Activated CD4-positive, alpha-beta T cell treated with anti-CD3 and anti-CD28 coated beads for 4 hours (primary cell): ENCODE results near the gene PCGF6.
A peak's percentile ranks its signal among the peaks of the same experiment; 100 is the strongest.
"Not testable (repeated sequence)": the region's sequence is repeated elsewhere in the genome, so short reads cannot be mapped to it uniquely, and the experiment has no call there.

ENCODE experiments used
- DNase-seq, 2 donors: peaks; one replicate each; pipeline ENCODE4 v3.0.0-alpha.2; 2020

PCGF6 gene, protein sequence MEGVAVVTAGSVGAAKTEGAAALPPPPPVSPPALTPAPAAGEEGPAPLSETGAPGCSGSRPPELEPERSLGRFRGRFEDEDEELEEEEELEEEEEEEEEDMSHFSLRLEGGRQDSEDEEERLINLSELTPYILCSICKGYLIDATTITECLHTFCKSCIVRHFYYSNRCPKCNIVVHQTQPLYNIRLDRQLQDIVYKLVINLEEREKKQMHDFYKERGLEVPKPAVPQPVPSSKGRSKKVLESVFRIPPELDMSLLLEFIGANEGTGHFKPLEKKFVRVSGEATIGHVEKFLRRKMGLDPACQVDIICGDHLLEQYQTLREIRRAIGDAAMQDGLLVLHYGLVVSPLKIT

DNA sequence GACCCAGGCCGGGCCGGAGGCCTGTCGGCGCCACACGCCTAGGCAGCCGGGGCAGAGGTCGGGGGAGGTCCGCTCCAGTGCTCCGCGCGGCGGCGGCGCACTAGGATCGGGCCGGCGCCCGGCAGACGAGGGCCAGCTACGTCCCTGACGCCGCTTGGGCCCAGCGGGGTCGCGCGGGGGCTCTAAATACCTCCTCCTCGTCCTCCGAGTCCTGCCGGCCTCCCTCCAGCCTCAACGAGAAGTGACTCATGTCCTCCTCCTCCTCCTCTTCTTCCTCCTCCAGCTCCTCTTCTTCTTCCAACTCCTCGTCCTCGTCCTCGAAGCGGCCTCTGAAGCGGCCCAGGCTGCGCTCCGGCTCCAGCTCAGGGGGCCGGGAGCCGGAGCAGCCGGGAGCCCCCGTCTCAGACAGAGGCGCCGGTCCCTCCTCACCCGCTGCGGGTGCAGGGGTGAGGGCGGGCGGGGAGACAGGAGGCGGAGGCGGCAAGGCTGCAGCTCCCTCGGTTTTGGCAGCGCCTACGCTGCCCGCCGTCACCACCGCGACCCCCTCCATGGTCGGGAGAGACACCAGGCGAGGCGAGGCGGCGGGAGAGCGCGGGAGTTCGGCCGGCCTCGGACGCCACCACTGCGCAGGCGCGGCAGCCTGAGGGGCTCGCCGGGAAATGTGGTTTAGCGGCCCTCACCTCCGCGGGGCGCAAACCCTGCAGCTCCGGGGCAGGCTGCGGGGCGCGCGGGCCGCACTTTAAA is at the start of gene PCGF6:
Gene PCGF6 (minus strand): TSS at position 624 of the 744 bp plus-strand sequence. CDS start 74 bp downstream, at position 550.
- DNase-seq = peak; percentile 60 to 64

DNA sequence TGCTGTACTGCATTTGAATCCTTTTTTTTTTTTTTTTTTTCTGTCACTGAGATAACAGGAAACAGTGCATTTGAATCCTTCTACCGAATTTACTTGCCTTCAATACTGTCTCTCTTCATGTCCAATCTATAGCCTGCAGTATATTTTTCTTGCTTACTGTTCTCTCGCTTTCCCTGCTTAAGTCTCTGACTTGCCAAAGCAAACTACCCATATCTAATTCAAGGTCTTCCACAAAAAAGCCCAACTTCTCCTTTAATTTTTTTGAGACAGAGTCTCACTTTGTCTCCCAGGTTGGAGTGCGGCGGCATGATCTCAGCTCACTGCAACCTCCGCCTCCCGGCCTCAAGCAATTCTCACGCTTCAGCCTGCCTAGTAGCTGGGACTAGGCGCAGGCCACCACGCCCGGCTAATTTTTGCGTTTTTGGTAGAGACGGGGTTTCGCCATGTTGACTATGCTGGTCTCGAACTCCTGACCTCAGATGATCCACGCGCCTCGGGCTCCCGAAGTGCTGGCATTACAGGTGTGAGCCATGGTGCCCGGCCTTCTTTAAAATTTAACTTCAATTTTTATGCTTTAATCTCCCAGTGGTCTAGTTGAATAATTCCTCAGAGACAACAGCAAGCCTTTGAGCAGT is 46.4 kb upstream of the PCGF6 start:
- no peak for DNase-seq

DNA sequence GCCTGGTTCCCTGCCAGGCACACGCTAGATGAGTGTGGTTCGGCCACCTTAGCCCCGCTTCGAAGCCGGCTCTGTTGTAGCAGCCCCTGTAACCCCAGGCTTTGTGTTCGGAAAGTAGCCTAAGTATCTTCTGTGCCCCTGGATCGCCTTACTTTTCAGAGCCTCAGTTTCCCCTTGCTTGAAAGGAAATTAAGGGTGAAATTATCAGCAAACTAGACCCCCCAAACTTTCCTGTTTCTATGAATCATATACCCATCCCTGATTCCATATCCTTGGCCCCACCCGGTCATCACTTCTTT is 45.8 kb upstream of the PCGF6 start:
- DNase-seq = no peak

DNA sequence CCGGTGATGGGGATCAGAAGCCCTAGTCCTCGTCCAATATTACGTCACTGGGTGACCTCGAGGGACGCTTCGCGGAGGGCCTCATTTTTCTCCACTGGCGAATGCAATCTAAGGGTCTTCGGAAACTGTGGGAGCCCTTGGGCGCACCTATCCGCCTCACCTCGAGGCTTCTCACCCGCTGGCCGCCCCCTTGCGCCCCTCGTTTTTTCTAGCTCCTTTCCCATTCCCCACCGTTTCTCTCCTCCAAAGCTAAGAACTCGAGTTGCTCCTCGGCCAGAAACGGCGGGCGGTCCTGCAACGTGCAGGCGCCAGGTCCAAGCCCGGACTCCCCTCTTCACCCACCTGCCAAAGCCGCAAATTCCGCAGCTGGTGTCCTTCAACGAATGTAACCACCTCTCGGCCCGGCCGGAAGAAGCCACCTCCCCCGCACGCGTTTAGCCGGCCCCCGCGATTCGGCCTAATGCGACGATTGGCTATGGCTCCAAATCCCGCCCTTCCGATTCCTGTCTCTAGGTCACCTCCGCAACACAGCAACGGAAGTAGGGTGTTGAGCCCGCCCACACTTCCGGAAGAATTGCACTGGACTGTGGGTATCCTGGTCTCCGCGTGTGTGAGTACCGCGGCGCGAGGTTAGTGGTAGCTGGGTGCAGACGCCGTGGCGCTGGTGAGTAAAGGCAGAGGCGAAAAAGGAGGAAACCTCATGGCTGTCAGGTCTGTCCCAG is 45.3 kb upstream of the PCGF6 start, which contains the start of the genes ATP5MK and PDCD11:
Gene ATP5MK (minus strand): TSS at position 409 of the 722 bp plus-strand sequence. CDS start 4,018 bp downstream, outside the sequence.
Gene PDCD11 (plus strand): TSS at position 560 of the 722 bp plus-strand sequence. CDS start 1,801 bp downstream, outside the sequence.
- peak; percentile 93 to 94 for DNase-seq

DNA sequence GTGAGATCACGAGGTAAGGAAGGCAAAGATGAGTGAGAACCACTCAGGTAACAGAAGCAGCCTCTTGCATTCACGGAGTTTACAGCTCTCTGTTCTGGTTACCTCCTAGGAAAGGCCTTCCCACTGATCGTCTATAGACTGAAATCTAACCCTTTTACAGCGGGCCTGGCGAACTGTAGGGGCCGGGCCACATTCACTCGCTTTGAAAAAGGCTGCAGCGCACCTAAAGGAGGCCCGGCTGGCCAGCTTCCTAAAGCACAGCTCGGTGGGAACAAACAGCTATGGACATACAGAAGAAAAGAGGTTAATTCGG is 44.8 kb upstream of the PCGF6 start:
- no peak for DNase-seq

DNA sequence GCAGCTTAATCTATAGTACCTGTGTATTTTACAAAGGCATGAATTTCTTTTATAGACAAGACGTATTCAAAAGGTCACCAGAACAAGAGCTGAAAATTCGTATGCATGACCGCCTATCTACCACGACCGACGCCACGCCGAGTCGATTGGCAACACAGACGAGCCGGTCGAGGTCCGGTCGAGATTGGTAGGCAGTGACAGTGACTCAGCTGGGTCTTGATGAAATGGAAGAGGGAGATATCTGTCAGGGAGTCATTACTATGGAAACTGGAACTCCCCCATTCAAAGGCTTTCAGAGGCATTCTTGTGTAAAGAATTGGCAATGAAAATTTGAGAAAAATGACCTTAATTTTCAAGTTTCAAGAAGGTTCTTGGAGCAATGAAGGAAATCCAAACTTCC is 43.2 kb upstream of the PCGF6 start:
- no peak for DNase-seq

DNA sequence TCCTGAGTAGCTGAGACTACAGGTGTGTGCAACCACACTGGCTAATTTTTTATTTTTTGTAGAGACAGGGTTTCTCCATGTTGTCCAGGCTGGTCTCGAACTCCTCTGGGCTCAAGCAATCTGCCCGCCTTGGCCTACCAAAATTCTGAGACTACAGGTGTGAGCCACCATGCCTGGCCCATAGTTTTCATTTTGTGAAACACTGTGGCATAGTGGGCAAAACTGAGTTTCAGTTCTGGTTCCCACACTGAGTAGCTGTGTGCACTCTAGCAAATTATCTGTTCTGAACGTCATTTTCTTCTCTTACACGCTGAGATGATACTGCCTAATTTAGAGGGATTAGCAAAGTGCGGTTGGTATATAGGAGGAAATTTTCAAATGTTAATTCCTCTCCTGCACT is 31.8 kb upstream of the PCGF6 start:
- no peak for DNase-seq

DNA sequence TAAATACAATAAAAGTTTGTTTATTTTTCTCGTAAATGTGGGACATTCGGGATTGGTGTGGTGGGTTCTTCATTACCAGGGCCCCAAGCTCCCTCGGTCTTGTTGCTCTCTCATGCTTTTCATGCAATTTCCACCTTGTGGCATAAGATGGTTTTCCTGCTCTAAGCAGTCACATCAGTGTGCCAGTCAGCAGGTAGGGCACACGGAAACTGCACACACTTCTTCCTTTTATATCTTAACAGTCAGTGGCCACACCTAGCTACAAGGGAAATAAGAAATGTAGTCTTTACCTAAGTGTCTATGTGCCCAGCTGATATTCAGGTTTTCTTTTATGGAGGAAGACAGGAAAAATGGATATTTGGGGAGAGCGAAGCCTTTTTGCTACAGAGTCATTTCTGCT is 23.3 kb upstream of the PCGF6 start:
- DNase-seq = no peak

DNA sequence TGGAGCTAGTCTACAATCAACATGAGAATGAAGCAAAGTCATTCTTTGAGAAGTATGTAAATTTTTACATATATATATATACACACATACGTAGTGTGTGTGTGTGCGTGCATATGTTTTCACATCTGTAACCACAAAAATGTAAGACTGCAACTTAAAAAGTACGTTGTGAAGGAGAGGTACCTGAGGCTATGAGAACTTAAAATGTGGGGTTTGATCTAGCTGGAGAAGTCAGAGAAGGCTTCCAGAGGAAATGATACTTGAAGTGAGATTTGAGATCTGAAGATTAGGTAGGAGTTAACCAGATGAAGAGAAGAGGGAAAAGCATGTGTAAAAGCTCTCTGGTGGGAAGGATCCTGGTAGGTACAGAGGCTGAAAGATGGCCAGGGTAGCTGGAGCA is 22.6 kb upstream of the PCGF6 start:
- DNase-seq = no peak

DNA sequence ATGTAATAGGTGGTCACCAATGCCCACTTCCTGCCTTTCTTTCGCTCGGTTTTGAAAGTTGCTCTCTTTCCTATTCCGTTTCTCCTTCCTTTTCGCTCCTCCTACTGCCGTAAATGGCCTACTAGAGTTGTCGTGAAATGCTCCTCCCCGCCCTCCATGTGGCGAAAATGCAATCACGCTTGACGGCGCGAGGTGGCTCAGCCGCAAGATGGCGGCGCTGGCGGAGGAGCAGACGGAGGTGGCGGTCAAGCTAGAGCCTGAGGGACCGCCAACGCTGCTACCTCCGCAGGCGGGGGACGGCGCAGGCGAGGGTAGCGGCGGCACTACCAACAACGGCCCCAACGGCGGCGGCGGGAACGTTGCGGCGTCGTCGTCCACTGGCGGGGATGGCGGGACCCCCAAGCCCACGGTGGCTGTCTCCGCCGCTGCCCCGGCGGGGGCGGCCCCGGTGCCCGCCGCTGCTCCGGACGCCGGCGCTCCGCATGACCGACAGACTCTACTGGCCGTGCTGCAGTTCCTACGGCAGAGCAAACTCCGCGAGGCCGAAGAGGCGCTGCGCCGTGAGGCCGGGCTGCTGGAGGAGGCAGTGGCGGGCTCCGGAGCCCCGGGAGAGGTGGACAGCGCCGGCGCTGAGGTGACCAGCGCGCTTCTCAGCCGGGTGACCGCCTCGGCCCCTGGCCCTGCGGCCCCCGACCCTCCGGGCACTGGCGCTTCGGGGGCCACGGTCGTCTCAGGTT is 17.0 kb upstream of the PCGF6 start, which contains the start of gene TAF5:
Gene TAF5 (plus strand): TSS at position 195 of the 737 bp plus-strand sequence. CDS start 14 bp downstream, at position 209.
- DNase-seq = peak; percentile 86 to 89

DNA sequence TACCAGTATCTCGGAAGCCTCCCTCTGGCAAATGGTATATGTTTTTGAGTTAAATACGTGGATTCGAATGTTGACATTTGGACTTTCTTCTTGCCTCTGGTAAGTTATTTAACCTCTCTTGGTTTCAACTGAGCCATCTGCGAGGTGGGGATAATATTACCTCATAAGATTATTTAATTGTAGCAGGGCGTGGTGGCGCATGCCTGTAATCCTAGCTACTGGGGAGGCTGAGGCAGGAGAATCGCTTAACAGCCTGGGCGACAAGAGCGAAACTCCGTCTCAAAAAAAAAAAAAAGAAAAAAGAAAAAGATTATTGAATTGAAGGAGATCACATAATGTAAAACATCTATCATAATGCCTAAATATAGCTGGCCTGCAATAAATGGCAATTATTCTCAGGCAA is 16.4 kb upstream of the PCGF6 start:
- no peak for DNase-seq

DNA sequence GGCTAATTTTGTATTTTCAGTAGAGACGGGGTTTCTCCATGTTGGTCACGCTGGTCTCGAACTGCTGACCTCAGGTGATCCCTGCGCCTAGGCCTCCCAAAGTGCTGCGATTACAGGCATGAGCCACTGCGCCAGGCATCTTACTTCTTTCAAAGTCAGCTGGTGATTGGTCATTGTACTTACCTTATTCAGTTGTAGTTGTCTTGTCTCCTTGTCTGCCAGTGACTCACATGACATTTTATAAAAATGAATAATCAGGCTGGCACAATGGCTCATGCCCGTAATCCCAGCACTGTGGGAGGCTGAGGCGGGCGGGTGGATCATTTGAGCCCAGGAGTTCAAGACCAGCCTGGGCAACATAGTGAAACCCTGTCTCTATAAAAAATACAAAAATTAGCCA is 9.9 kb upstream of the PCGF6 start:
- not testable (repeated sequence) for DNase-seq

DNA sequence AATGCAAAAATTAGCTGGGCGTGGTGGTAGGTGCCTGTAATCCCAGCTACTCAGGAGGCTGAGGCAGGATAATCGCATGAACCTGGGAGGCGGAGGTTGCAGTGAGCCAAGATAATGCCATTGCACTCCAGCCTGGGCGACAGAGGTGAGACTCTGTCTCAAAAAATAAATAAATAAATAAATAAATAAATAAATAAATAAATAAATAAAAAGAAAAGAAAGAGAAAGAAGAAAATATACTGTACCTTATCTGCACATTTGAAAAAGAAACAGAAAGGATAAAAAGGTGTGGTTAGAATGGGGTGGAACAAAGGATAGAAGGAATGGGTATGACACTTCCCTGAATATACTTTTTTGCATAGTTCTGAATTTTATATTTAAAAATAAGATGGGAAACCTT is 8.6 kb upstream of the PCGF6 start:
- DNase-seq = not testable (repeated sequence)

DNA sequence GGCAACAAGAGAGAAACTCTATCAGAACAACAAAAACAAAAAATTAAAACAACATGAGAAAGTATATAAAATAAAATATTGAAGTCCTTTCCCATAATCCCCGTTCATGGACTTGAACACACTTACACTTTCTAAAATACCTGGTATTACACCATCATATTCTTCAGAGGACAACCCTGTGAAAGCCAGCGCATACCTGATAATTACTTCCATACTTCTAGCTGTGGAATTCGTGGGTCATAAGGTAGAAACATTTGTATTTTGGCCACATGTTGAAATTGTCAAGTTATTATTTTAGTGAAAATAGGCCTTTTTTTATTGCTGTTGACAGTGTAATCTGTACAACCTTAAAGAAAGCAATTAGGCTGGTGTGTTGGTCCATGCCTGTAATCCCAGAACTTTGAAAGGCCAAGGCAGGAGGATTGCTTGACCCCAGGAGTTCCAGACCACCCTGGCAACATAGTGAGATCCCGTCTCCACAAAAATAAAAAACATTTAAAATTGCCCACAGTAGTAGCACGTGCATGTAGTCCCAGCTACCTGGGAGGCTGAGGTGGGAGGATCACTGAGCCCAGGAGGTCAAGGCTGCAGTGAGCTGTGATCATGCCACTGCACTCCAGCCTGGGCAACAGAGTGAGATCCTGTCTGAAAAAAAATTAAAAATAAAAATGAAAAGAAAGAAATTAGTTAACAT is 5.1 kb upstream of the PCGF6 start:
- no peak for DNase-seq

DNA sequence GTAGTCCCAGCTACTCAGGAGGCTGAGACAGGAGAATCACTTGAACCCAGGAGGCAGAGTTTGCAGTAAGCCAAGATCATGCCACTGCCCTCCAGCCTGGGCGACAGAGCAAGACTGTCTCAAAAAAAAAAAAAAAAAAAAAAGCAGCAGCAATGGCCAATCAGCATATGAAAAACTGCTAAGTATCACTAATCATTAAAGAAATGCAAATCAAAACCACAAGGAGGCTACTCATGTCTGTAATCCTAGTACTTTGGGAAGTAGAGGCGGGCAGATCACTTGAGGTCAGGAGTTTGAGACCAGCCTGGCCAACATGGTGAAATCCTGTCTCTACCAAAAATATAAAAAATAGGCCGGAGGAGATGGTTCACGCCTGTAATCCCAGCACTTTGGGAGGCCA is 3.6 kb upstream of the PCGF6 start:
- not testable (repeated sequence) for DNase-seq

DNA sequence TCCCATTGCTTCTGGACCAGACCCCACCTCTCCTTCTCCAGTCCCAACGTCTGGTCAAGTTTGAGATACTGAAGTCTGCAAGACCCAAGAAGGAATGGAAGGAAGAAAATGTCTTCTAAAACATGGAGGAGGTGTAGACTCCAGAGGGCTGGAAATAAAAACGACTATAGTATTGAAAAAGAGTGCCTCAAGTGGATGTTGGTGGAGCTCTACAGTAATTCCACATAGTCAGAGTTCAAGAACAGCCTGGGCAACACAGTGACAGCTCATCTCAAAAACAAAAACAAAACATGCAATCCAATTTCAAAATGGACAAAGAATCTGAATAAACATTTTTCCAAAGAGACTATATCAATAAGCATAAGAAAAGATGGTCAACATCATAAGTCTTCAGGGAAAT is 2.3 kb upstream of the PCGF6 start:
- DNase-seq = no peak

DNA sequence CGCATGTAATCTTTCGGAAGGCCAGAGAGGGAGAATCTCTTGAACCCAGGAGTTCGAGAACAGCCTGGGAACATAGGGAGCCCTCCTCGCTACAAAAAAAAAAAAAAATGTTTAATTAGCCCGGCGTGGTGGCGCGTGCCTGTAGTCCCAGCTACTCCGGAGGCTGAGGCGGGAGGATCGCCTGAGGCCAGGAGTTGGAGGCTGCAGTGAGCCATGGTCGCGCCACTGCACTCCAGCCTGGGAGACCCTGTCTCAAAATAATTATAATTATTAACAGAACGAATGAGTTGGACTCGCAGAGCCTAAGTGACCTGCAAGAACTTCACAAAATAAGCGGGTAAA is 794 bp downstream of the PCGF6 start:
- no peak for DNase-seq

DNA sequence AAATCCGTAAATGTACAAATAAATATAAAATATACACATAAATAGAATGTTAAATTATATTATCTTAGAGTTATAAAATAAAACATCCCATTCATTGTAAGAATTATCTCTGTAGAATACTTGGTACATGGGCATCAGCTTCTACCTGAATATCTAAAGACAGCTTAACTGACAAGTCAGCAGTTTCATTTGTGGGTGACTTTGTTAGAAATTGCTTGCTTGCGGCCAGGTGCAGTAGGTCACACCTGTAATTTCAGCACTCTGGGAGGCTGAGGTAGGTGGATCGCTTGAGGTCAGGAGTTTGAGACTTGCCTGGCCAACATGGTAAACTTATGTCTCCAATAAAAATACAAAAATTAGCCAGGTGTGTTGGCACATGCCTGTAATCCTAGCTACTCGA is 14.6 kb downstream of the PCGF6 start:
- DNase-seq = no peak

DNA sequence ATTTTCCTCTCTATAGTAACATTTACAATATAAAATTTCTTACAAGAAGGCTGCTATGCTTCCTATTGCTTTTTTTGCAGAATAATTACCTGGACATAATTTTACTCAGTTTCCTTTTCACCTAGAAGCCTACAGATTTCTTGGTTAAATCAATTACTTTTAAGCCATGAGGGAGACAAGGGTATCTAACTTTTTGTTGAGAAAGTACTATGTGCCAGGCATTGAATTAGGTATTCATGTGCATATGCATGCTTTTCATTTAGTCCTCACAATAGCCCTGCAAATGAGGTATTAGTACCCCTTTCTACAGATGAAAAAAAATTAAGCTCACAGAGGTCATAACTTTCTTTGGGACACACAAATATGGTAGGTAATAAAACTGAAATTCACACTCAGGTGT is 16.4 kb downstream of the PCGF6 start:
- no peak for DNase-seq

DNA sequence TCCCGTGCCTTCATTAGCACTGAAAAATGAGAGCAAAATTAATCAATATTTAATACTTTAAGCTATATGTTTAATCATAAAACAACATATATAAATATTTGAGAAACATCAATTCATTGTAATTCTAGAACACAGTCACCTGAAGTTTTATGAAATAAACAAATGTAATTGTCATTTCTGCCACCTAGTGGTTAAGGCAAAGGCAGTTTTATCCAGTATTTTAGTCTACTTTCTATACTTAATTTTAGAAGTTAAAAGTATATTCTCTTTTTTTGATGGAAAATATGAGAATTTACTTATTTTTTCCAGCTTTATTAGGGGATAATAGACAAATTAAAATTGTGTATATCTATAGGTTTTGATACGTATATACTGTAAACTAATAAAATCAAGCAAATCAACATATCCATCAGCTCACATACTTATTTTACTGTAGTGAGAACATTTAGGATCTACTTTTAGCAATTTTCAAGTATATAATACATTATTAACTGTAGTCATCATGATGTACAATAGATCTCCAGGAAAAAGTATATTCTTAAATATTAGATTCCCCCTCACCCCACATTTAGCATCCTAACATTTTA is 16.9 kb downstream of the PCGF6 start:
- DNase-seq = no peak

DNA sequence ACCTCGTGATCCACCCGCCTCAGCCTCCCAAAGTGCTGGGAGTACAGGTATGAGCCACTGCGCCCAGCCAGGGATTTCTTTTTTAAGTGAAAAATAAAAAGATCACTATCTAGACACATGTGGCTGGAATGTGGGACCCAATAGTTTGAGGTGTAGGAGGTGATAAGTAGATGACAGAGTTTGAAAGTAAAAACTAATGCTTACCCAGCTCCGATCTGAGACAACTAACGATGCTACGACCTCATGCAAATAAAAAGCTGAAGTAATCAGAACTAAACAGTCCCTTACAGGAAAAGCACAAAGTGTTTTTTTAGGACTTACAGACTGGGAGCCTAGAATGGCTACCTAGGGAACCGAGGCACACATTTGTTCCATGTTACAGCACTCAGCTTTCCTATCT is 23.0 kb downstream of the PCGF6 start:
- DNase-seq = no peak

DNA sequence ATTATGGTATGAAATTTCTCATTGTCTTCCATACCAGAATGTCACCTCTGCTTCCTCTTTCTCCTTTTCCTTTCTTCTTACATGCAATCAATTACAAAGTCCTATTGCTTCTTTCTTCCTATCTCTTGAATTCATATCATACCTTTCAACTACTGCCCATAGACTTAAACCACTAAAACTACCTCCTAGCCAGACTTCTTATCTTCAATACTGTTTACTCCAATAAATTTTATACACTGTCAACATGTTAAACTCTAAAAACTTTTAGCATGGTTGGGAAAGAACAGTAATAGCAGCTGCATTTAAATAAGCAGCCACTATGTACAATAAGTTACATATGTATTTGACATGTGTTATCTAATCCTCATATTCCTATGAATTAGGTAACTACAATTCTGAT is 34.9 kb downstream of the PCGF6 start:
- no peak for DNase-seq
